SU-DHL-6 (cell line): Measurements from ENCODE around the gene RNF31.

Source experiments
- CTCF ChIP-seq: fragments of 200-600 bp; sonication (generic); IDR thresholded peaks from one replicate; pipeline ENCODE4 v1.5.1; 2017; ENCODE audit warnings: antibody characterized with exemption, mild to moderate bottlenecking, low read length, moderate library complexity; ENCODE audit not compliant: insufficient read depth, poor library complexity, severe bottlenecking
- EZH2phosphoT487 ChIP-seq: fragments of 200-600 bp; sonication (generic), shearing (Covaris generic); conservative IDR thresholded peaks from 2 replicates; pipeline ENCODE4 v1.6.1; 2018; ENCODE audit warnings: mild to moderate bottlenecking, antibody characterized with exemption, low read length, moderate library complexity, mixed read lengths

DNA sequence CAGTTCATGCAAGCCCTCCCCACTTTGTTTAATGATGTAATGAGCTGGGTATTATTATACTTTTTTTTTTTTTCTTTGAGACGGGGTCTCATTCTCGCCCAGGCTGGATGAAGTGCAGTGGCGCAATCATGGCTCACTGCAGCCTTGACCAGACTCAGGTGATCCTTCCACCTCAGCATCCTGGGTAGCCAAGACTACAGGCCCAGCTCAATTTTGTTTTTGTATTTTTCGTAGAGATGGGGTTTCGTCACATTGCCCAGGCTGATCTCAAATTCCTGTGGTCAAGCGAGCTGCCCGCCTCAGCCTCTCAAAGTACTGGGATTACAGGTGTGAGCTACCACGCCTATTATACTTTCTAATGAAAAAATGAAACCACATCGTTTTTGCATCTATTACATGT lies 37.2 kb upstream of the RNF31 start:
- TF ChIP-seq CTCF (no peak), EZH2phosphoT487 (no peak)
